Mucosa of rectum (tissue), 2 donors: ENCODE results near the gene LMBRD2.
A peak's percentile ranks its signal among the peaks of the same experiment; 100 is the strongest.

ENCODE experiments used
- H3K27ac ChIP-seq, 2 donors: one replicate each; pipeline ENCODE4 v1.7.0; 2013; ENCODE audit warnings: inconsistent platforms in 2 of 2, low read depth in 2 of 2, low read length in 2 of 2
- H3K27me3 ChIP-seq, 2 donors: one replicate each; pipeline ENCODE4 v1.7.0; 2013; ENCODE audit warnings: low read length in 2 of 2; ENCODE audit not compliant: control insufficient read depth in 2 of 2, insufficient read depth in 2 of 2
- H3K36me3 ChIP-seq, 2 donors: one replicate each; pipeline ENCODE4 v1.7.0; 2013; ENCODE audit warnings: low read length in 2 of 2; ENCODE audit not compliant: control insufficient read depth in 2 of 2, insufficient read depth in 2 of 2
- H3K4me1 ChIP-seq, 2 donors: one replicate each; pipeline ENCODE4 v1.7.0; 2013; ENCODE audit warnings: low read length in 2 of 2, mild to moderate bottlenecking in 1 of 2; ENCODE audit not compliant: control insufficient read depth in 2 of 2, insufficient read depth in 2 of 2
- H3K4me3 ChIP-seq, 2 donors: one replicate each; pipeline ENCODE4 v1.7.0; 2013; ENCODE audit warnings: low read length in 2 of 2
- H3K9ac ChIP-seq, 2 donors: one replicate each; pipeline ENCODE4 v1.7.0; 2013; ENCODE audit warnings: low read length in 2 of 2, low read depth in 1 of 2, mild to moderate bottlenecking in 1 of 2
- H3K9me3 ChIP-seq, 2 donors: one replicate each; pipeline ENCODE4 v1.7.0; 2013; ENCODE audit warnings: low read length in 2 of 2; ENCODE audit not compliant: control insufficient read depth in 2 of 2
- donor health status: healthy.
- donor health status: Normal muscosa, but diverticular disease.

LMBRD2 gene

DNA sequence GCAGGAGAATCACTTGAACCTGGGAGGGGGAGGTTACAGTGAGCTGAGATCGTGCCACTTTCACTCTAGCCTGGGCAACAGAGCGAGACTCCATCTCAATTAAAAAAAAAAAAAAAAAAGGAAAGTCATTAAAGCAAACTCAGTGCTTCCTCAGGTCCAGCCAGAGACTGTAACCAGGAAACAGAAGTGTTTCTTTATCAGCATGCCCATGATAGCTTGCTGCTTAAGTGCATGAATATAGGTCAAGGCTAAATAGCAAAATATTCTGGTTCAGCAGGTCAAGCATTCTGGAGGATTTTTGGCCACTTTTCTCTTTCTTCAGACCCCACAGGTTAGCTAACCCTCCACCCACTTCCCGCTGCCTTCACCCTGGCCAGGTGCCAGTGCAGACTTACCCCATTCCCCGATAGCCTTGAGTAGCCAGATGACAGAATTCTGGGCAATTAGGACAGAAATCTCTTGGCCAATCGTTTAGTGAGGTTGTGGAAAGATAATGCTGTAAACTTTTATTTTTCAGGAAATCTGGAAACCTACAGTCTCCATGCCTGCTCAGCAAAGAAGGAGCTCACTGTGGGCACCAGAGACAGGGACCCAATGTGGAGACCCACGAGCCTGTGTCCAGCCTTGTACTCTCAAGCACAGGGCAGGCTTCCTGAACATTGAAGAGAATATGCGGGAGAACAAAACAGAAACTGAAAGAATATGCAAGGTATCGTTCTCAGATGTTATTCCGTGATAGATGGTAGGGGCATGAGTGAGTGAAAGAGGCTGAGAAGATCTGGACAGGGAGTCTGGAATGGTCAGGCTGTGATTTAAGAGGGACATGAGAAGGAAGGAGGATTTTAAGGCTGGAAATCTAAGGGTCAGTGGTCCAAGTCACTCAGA is 80.8 kb downstream of the LMBRD2 start:
- Histone ChIP-seq H3K4me1 (no peaks in the 10 kb centered on the region), H3K27ac (no peak overlapping the region), H3K4me3 (peak overlapping the region; percentile 46 to 50), H3K9me3 (no peaks in the 10 kb centered on the region), H3K9ac (no peak overlapping the region), H3K36me3 (no peaks in the 10 kb centered on the region), H3K27me3 (peaks cover 0 to 6% of the 10 kb centered on the region in 2 donors)

GRCh38 chr5:36068751-36069281 is 82.9 kb downstream of the LMBRD2 start:
- Histone ChIP-seq H3K36me3 (no peaks in the 10 kb centered on the region), H3K4me1 (no peaks in the 10 kb centered on the region), H3K27ac (no peak overlapping the region), H3K9ac (no peak overlapping the region), H3K9me3 (no peaks in the 10 kb centered on the region), H3K4me3 (no peak overlapping the region), H3K27me3 (peaks cover 0 to 10% of the 10 kb centered on the region in 2 donors)

GRCh38 chr5:36066540-36067210 is 85.0 kb downstream of the LMBRD2 start, which contains the start of gene UGT3A2:
Gene UGT3A2, minus strand, starts transcription at chr5:36066882. Its CDS starts 93 bp downstream, at chr5:36066789.
- Histone ChIP-seq H3K9me3 (no peaks in the 10 kb centered on the region), H3K4me1 (no peaks in the 10 kb centered on the region), H3K27me3 (peaks cover 0 to 10% of the 10 kb centered on the region in 2 donors), H3K27ac (no peak within 1 kb of the TSS), H3K36me3 (no peaks in the 10 kb centered on the region), H3K4me3 (no peak within 1 kb of the TSS), H3K9ac (no peak within 1 kb of the TSS)

DNA sequence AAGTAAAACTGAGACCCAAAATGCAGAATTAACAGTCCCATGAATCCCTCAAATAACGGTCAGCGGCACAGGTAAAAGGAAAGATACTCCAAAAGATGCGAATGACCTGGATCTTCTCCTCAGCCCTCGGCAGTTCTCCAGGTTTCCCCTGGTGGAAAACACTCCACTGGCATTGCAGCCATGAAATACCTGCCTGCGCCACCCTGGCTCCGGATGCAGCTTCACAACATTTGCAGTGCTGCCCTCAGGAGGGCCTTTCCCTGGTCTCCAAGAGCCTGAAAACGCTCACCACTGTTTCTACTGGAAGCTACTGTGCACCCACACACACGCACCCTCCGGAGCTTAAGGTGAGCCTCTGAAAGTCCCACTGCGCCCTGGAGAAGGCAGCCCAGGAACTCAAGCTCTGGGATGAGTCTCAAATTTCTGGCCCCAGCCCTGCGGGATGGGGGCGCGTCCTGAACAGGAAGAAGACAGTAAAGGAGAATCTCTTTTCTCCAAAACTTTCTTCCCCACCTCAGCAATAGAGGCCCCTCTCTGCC is 85.6 kb downstream of the LMBRD2 start:
- H3K4me1 ChIP-seq, result no peaks in the 10 kb centered on the region
- no peaks in the 10 kb centered on the region for H3K36me3 ChIP-seq
- H3K9me3 ChIP-seq, result no peaks in the 10 kb centered on the region
- H3K27me3 ChIP-seq, result peaks cover 0 to 10% of the 10 kb centered on the region in 2 donors
- H3K27ac ChIP-seq, result no peak overlapping the region
- H3K9ac ChIP-seq, result no peak overlapping the region
- no peak overlapping the region for H3K4me3 ChIP-seq

- Histone ChIP-seq H3K4me1 (no peaks in the 10 kb centered on the region), H3K9me3 (no peaks in the 10 kb centered on the region), H3K4me3 (no peak overlapping the region), H3K9ac (no peak overlapping the region), H3K36me3 (no peaks in the 10 kb centered on the region), H3K27me3 (peaks cover 0 to 2% of the 10 kb centered on the region in 2 donors), H3K27ac (no peak overlapping the region)
Measured at GRCh38 chr5:36060420-36060887, 91.2 kb downstream of the LMBRD2 start.

DNA sequence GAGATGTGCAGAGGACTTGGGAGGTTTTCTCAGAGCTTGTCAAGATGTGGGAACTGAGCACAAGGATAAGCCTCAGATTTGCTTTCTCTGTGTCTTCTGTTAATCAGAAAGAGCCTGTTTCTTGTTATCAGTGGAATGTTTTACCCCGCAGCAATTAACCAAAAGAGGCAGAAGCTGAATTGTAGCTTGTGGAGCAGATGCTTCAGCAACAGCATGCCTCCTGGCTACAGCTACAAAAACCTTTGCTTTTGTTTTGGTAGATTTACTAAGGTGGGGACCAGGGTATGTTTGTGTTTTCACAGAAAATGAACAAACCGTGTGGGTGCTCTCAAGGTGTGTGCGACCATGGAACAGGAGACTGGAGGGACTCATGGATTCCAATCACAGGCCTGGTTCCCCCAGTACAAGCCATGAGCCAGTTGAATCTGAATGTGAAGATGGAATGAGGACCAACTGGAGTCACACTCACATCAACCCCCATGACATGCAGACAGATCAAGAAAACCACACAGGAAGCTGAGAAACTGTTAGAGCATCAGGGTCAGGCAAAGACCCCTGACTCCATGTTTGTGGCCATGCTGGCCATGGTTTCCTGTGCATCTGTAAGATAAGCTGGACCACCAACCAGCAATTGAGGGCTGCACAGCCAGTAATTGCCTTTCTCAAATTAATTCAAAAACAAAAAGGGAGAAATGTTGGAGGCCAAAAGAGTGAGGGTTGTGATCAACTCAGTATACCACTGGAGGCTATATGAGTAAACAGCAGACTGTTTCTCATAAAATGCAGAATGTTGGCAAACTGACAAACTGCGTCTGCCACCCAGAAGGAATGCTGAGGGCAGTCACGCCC is 91.9 kb downstream of the LMBRD2 start:
- Histone ChIP-seq H3K36me3 (no peaks in the 10 kb centered on the region), H3K4me3 (no peak overlapping the region), H3K9me3 (no peaks in the 10 kb centered on the region), H3K9ac (no peak overlapping the region), H3K4me1 (no peaks in the 10 kb centered on the region), H3K27me3 (no peaks in the 10 kb centered on the region), H3K27ac (no peak overlapping the region)

DNA sequence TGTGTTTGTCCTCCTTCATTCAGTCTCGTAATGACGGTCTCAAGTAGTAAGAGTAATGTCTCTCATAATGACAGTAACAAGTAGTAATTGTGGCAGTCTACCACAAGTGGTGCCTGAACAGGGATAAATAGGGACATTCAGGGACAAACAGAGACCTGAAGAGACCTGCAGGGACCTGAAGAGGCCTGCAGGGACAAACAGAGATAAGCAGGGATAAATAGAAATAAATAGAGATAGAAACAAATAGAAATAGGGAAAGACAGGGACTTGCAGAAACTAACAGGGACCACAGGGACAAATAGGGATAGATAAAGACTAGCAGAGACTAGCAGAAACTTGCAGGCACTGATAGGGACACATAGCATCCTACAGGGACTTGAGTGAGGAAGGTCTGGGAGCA is 92.9 kb downstream of the LMBRD2 start:
- Histone ChIP-seq H3K4me1 (no peaks in the 10 kb centered on the region), H3K27me3 (no peaks in the 10 kb centered on the region), H3K27ac (no peak overlapping the region), H3K9ac (no peak overlapping the region), H3K36me3 (no peaks in the 10 kb centered on the region), H3K4me3 (no peak overlapping the region), H3K9me3 (no peaks in the 10 kb centered on the region)

DNA sequence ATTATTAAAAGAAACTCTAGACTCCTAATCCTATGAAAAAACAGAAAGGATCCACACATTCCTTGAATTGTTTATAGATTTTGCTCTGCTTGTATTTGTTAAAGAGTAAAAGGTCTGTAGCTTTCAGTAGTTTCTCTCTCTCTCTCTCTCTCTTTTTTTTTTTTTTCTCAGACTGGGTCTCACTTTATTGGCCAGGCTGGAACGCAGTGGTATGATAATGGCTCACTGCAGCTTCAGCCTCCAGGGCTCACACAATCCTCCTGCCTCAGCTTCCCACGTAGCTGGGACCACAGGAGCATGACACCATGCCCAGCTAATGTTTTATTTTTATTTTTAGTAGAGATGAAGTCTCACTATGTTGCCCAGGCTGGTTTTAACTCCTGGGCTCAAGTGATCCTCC is 94.3 kb downstream of the LMBRD2 start:
- H3K36me3 ChIP-seq, result no peaks in the 10 kb centered on the region
- H3K9me3 ChIP-seq, result no peaks in the 10 kb centered on the region
- no peaks in the 10 kb centered on the region for H3K27me3 ChIP-seq
- no peaks in the 10 kb centered on the region for H3K4me1 ChIP-seq
- H3K9ac ChIP-seq, result no peak overlapping the region
- H3K27ac ChIP-seq, result no peak overlapping the region
- H3K4me3 ChIP-seq, result no peak overlapping the region

DNA sequence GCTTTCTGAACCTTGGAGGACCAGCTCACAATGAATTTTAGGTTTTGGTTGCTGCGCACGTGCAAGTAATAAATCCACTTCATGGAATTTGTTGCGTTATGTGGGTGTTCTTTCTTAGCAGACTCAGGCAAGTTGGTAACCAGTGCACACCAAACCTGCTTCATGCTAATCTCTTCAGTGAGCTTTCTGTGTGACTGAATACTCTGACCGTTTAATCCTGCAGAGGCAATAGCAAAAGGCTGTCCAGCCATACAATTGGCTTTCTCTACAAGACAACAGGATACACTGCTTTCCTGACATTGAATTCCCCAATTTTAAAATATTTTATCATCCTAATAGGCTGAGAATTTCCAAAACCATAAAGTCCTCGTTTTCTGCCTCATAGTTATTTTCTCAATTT is 95.3 kb downstream of the LMBRD2 start:
- no peak overlapping the region for H3K27ac ChIP-seq
- no peaks in the 10 kb centered on the region for H3K36me3 ChIP-seq
- no peaks in the 10 kb centered on the region for H3K9me3 ChIP-seq

More for the DNA sequence above, 95.3 kb downstream of the LMBRD2 start:
- Histone ChIP-seq H3K27me3 (no peaks in the 10 kb centered on the region), H3K4me1 (no peaks in the 10 kb centered on the region), H3K9ac (no peak overlapping the region), H3K4me3 (no peak overlapping the region)
